ENCODE results near the gene LRRC3B.

Gene LRRC3B

DNA sequence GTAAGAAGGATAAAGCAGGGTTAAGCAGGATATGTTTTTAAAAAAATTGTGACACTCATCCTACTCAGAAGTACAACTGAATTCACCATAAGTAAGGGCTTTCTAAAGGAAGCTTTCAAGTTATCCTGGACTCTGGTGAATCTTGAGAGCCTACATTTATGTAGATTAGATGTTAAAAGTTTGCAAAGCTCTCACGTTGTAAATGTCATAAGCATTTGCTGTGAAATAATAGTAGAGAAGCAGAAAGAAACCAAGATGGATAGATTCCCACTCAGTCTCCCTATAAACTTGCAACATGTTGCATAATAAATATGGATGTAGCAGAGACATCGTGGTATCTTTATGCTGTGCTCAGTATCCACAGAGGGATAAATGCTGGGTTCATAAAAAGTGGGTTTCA, 77.0 kb downstream of the LRRC3B start:
- H2AFZ ChIP-seq (ENCODE audit: low read length): no peak overlapping the region
- H3K9me3 ChIP-seq (replicated peaks in 1 of 2; ENCODE audit: control insufficient read depth in 2 of 2, insufficient read depth in 1 of 2, low read depth in 1 of 2, low read length in 2 of 2): no peaks in the 10 kb centered on the region
- H2BK120ac ChIP-seq (ENCODE audit: low read depth, low read length): no peak overlapping the region
- no peaks in the 10 kb centered on the region for H3K79me1 ChIP-seq (ENCODE audit: low read depth, low read length)
- H4K91ac ChIP-seq (ENCODE audit: low read depth, low read length, poor library complexity): no peak overlapping the region
- H3K18ac ChIP-seq (ENCODE audit: low read length): no peak overlapping the region
- no peak overlapping the region for H3K9ac ChIP-seq (ENCODE audit: low read depth, low read length, poor library complexity)
- no peak overlapping the region for H2BK12ac ChIP-seq (ENCODE audit: low read length)
- H3K23ac ChIP-seq (ENCODE audit: low read depth, low read length, poor library complexity): no peak overlapping the region
- no peak overlapping the region for H3K4me2 ChIP-seq (ENCODE audit: insufficient read depth, low read length, poor library complexity, severe bottlenecking)
- no CpG with 5 or more reads among the region's 2 CpGs for WGBS, 2 donors (ENCODE audit: extremely low coverage in 2 of 2, insufficient read length in 2 of 2, insufficient replicate concordance in 1 of 2)
- no peaks in the 10 kb centered on the region for H3K27me3 ChIP-seq (ENCODE audit: control insufficient read depth in 3 of 3, insufficient read depth in 3 of 3, low read depth in 1 of 3, low read length in 3 of 3)
- no peaks in the 10 kb centered on the region for H3K4me1 ChIP-seq (ENCODE audit: control insufficient read depth in 2 of 2, insufficient read depth in 1 of 2, low read depth in 1 of 2, low read length in 2 of 2)
- H2AK5ac ChIP-seq (ENCODE audit: low read depth, low read length): no peak overlapping the region
- H2BK15ac ChIP-seq (ENCODE audit: low read length): no peak overlapping the region
- no peak overlapping the region for H4K8ac ChIP-seq (ENCODE audit: low read depth, low read length)
- DNase-seq (ENCODE audit: low spot score): no peak
- no peak overlapping the region for H3K27ac ChIP-seq (replicated peaks; ENCODE audit: low read length)
- H3K4ac ChIP-seq (ENCODE audit: low read length): no peak overlapping the region
- H2BK5ac ChIP-seq (ENCODE audit: low read length): no peak overlapping the region
- no peak overlapping the region for H3K14ac ChIP-seq (ENCODE audit: low read length)
- H3K36me3 ChIP-seq (replicated peaks in 1 of 2; ENCODE audit: control insufficient read depth in 2 of 2, insufficient read depth in 2 of 2, low read length in 2 of 2): no peaks in the 10 kb centered on the region
- H3K4me3 ChIP-seq (ENCODE audit: low read length in 2 of 2): no peak overlapping the region

GRCh38 chr3:26703519-26703918, 80.9 kb downstream of the LRRC3B start:
- Histone ChIP-seq H3K79me1 (ENCODE audit: low read depth, low read length) (no peaks in the 10 kb centered on the region), H2BK120ac (ENCODE audit: low read depth, low read length) (no peak overlapping the region), H2BK15ac (ENCODE audit: low read length) (no peak overlapping the region), H2BK5ac (ENCODE audit: low read length) (no peak overlapping the region), H3K27me3 (ENCODE audit: control insufficient read depth in 3 of 3, insufficient read depth in 3 of 3, low read depth in 1 of 3, low read length in 3 of 3) (no peaks in the 10 kb centered on the region), H3K23ac (ENCODE audit: low read depth, low read length, poor library complexity) (no peak overlapping the region), H2BK12ac (ENCODE audit: low read length) (no peak overlapping the region), H3K4me3 (ENCODE audit: low read length in 2 of 2) (no peak overlapping the region), H3K27ac (replicated peaks; ENCODE audit: low read length) (no peak overlapping the region), H4K91ac (ENCODE audit: low read depth, low read length, poor library complexity) (no peak overlapping the region), H3K18ac (ENCODE audit: low read length) (no peak overlapping the region), H3K9ac (ENCODE audit: low read depth, low read length, poor library complexity) (no peak overlapping the region), H4K8ac (ENCODE audit: low read depth, low read length) (no peak overlapping the region), H3K4me1 (ENCODE audit: control insufficient read depth in 2 of 2, insufficient read depth in 1 of 2, low read depth in 1 of 2, low read length in 2 of 2) (no peaks in the 10 kb centered on the region), H3K14ac (ENCODE audit: low read length) (no peak overlapping the region), H3K9me3 (replicated peaks in 1 of 2; ENCODE audit: control insufficient read depth in 2 of 2, insufficient read depth in 1 of 2, low read depth in 1 of 2, low read length in 2 of 2) (no peaks in the 10 kb centered on the region), H3K36me3 (replicated peaks in 1 of 2; ENCODE audit: control insufficient read depth in 2 of 2, insufficient read depth in 2 of 2, low read length in 2 of 2) (no peaks in the 10 kb centered on the region), H2AK5ac (ENCODE audit: low read depth, low read length) (no peak overlapping the region), H2AFZ (ENCODE audit: low read length) (no peak overlapping the region), H3K4me2 (ENCODE audit: insufficient read depth, low read length, poor library complexity, severe bottlenecking) (no peak overlapping the region), H3K4ac (ENCODE audit: low read length) (no peak overlapping the region)
- WGBS, 2 donors (ENCODE audit: extremely low coverage in 2 of 2, insufficient read length in 2 of 2, insufficient replicate concordance in 1 of 2): no CpG with 5 or more reads among the region's 3 CpGs
- no peak for DNase-seq (ENCODE audit: low spot score)

GRCh38 chr3:26704736-26705135, 82.2 kb downstream of the LRRC3B start:
- H2BK15ac ChIP-seq (ENCODE audit: low read length): no peak overlapping the region
- H2BK12ac ChIP-seq (ENCODE audit: low read length): no peak overlapping the region
- no peaks in the 10 kb centered on the region for H3K27me3 ChIP-seq (ENCODE audit: control insufficient read depth in 3 of 3, insufficient read depth in 3 of 3, low read depth in 1 of 3, low read length in 3 of 3)
- H3K4me3 ChIP-seq (ENCODE audit: low read length in 2 of 2): no peak overlapping the region
- H3K27ac ChIP-seq (replicated peaks; ENCODE audit: low read length): no peak overlapping the region
- H3K18ac ChIP-seq (ENCODE audit: low read length): no peak overlapping the region
- H3K9me3 ChIP-seq (replicated peaks in 1 of 2; ENCODE audit: control insufficient read depth in 2 of 2, insufficient read depth in 1 of 2, low read depth in 1 of 2, low read length in 2 of 2): no peaks in the 10 kb centered on the region
- H3K14ac ChIP-seq (ENCODE audit: low read length): no peak overlapping the region
- H2AFZ ChIP-seq (ENCODE audit: low read length): no peak overlapping the region
- no peak overlapping the region for H4K91ac ChIP-seq (ENCODE audit: low read depth, low read length, poor library complexity)
- no peak for DNase-seq (ENCODE audit: low spot score)
- no peak overlapping the region for H2BK120ac ChIP-seq (ENCODE audit: low read depth, low read length)
- no CpG with 5 or more reads among the region's 2 CpGs for WGBS, 2 donors (ENCODE audit: extremely low coverage in 2 of 2, insufficient read length in 2 of 2, insufficient replicate concordance in 1 of 2)
- H3K23ac ChIP-seq (ENCODE audit: low read depth, low read length, poor library complexity): no peak overlapping the region
- no peaks in the 10 kb centered on the region for H3K36me3 ChIP-seq (replicated peaks in 1 of 2; ENCODE audit: control insufficient read depth in 2 of 2, insufficient read depth in 2 of 2, low read length in 2 of 2)
- no peaks in the 10 kb centered on the region for H3K4me1 ChIP-seq (ENCODE audit: control insufficient read depth in 2 of 2, insufficient read depth in 1 of 2, low read depth in 1 of 2, low read length in 2 of 2)
- no peak overlapping the region for H2AK5ac ChIP-seq (ENCODE audit: low read depth, low read length)
- H3K79me1 ChIP-seq (ENCODE audit: low read depth, low read length): no peaks in the 10 kb centered on the region
- no peak overlapping the region for H2BK5ac ChIP-seq (ENCODE audit: low read length)
- H3K4ac ChIP-seq (ENCODE audit: low read length): no peak overlapping the region
- no peak overlapping the region for H3K9ac ChIP-seq (ENCODE audit: low read depth, low read length, poor library complexity)
- H3K4me2 ChIP-seq (ENCODE audit: insufficient read depth, low read length, poor library complexity, severe bottlenecking): no peak overlapping the region
- H4K8ac ChIP-seq (ENCODE audit: low read depth, low read length): no peak overlapping the region

GRCh38 chr3:26708501-26708900, 85.9 kb downstream of the LRRC3B start:
- WGBS, 2 donors (ENCODE audit: extremely low coverage in 2 of 2, insufficient read length in 2 of 2, insufficient replicate concordance in 1 of 2): no CpG with 5 or more reads among the region's 1 CpG
- Histone ChIP-seq H4K8ac (ENCODE audit: low read depth, low read length) (no peak overlapping the region), H3K27ac (replicated peaks; ENCODE audit: low read length) (no peak overlapping the region)

More at GRCh38 chr3:26708501-26708900, 85.9 kb downstream of the LRRC3B start:
- Histone ChIP-seq H3K4me1 (ENCODE audit: control insufficient read depth in 2 of 2, insufficient read depth in 1 of 2, low read depth in 1 of 2, low read length in 2 of 2) (peaks cover 0 to 1% of the 10 kb centered on the region in 2 donors), H3K4me2 (ENCODE audit: insufficient read depth, low read length, poor library complexity, severe bottlenecking) (no peak overlapping the region), H3K9me3 (replicated peaks in 1 of 2; ENCODE audit: control insufficient read depth in 2 of 2, insufficient read depth in 1 of 2, low read depth in 1 of 2, low read length in 2 of 2) (no peaks in the 10 kb centered on the region), H4K91ac (ENCODE audit: low read depth, low read length, poor library complexity) (no peak overlapping the region), H2BK120ac (ENCODE audit: low read depth, low read length) (no peak overlapping the region), H2AFZ (ENCODE audit: low read length) (no peak overlapping the region), H3K4ac (ENCODE audit: low read length) (no peak overlapping the region), H3K4me3 (ENCODE audit: low read length in 2 of 2) (no peak overlapping the region), H3K27me3 (ENCODE audit: control insufficient read depth in 3 of 3, insufficient read depth in 3 of 3, low read depth in 1 of 3, low read length in 3 of 3) (no peaks in the 10 kb centered on the region), H2BK5ac (ENCODE audit: low read length) (no peak overlapping the region), H2AK5ac (ENCODE audit: low read depth, low read length) (no peak overlapping the region), H2BK15ac (ENCODE audit: low read length) (no peak overlapping the region), H3K79me1 (ENCODE audit: low read depth, low read length) (no peaks in the 10 kb centered on the region), H3K14ac (ENCODE audit: low read length) (no peak overlapping the region), H3K36me3 (replicated peaks in 1 of 2; ENCODE audit: control insufficient read depth in 2 of 2, insufficient read depth in 2 of 2, low read length in 2 of 2) (no peaks in the 10 kb centered on the region), H3K23ac (ENCODE audit: low read depth, low read length, poor library complexity) (no peak overlapping the region), H3K9ac (ENCODE audit: low read depth, low read length, poor library complexity) (no peak overlapping the region), H2BK12ac (ENCODE audit: low read length) (no peak overlapping the region), H3K18ac (ENCODE audit: low read length) (no peak overlapping the region)
- no peak for DNase-seq (ENCODE audit: low spot score)
